HG02678 (cell line): ENCODE measurements around the gene CCDC73.
A peak's percentile ranks its signal among the peaks of the same experiment; 100 is the strongest.
"Not testable (repeated sequence)": the region's sequence is repeated elsewhere in the genome, so short reads cannot be mapped to it uniquely, and the experiment has no call there.

Experiments used
- ATAC-seq: cut with Tn5 transposase; IDR thresholded peaks from one replicate; pipeline ENCODE4 v1.9.1; 2021; ENCODE audit warnings: mild to moderate bottlenecking, moderate library complexity; ENCODE audit not compliant: unreplicated experiment

Gene CCDC73

DNA sequence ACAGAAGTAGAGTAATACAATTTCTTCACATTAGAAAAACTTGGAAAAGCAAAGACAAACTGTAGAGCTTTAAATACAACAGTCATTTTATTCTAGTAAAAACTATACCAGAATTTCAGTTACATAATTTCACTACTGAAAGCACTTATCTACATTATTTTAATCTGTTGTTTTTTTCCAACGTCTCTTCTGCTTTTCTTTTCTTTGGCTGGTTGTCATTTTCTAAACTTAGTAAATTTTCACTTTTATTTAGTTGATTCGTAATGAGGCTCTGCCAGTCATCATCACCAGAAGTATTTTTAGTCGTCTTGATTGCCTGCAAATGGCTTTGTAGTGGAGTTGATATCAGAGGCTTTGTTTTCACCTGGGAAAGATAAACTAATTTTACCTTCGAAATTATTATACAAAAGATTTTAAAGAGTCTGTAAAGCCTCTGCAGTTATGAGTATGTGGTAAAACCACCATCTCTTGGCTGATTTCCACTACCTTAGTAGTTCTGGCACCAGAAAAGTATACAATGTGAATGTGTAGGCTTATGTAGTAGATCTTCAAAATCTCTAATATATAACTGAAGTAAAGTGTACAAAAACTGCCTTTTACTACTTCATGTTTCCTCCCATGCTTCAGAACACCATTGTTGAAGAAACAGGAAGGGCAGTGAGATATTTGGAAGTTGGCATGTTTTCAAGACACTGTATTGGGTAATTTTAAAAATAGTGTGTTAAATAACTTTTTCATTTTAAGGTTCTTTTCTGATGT, 191.6 kb downstream of the CCDC73 start:
- ATAC-seq, result no peak

DNA sequence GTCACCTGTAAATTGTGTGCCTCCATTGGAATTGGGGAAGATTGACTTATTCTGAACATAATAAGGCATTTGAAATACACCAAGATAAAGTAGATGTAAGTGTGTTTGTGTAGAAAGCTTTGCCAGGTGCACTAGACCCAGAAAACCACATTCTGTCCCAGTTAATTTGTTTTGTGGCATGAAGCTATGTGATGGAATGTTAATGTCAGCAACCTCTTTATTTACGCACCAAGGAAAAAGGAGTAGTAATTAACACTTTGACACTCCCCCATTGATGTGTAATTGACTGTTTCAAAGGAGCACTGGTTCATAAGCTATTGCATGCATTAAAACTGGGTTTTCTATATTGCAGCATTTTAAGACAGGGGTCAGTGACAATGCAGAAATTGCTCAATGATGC, 196.5 kb downstream of the CCDC73 start:
- ATAC-seq, result no peak

DNA sequence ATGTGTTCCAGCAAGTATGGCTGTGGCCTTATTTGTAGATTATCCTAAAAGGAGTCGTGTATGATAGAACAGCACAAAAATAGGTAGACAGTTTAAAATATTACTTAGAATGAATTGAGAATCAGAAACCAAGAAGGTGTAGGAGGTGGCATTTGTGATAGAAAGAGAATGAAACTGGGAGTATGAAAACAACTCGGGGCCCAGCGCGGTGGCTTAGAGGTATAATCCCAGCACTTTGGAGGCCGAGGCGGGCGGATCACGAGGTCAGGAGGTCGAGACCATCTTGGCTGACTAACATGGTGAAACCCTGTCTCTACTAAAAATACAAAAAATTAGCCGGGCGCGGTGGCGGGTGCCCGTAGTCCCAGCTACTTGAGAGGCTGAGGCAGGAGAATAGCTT, 198.3 kb downstream of the CCDC73 start:
- not testable (repeated sequence) for ATAC-seq

DNA sequence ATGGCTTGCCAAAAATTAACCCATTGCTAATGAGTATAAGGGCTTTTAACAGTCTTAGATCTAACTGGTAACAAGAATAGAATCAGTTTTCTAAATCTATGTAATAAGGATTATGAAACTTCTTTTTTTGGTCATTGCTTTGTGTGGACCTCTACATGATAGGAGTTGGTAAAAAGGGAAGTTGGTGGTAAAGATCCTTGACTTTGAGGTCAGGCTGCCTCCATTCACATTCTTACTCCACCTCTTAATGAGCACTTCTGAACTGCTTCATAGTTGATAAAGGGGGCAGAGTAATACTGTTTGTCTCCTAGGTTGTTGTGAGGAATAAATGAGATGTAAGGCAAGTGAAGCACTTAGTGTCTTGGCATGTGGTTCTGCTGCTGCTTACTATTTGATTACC, 200.2 kb downstream of the CCDC73 start:
- ATAC-seq, result no peak

DNA sequence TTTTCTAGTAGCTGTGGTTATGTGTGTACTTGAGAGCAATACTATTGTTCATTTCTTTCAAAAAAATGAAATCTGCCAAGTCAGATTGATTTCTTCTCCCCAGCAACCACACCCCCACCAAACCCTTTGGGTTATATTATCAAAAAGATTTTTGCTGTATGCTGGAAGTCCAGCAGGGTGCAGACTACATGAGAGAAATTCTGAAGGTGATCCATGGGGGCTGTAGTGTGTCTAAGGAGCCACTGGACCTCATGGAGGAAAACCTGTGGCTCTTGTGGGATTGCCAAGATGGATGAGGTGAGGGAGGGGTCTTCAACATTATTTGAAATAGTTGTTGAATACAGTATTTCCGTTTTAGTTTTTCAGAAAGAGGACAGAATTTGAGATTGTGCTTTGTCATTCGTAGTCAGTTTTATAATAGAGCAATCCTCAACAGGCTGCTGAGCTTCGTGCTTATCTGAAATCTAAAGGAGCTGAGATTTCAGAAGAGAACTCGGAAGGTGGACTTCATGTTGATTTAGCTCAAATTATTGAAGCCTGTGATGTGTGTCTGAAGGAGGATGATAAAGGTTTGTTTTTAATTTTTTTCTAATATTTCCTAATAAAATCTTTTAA, 207.8 kb downstream of the CCDC73 start:
- ATAC-seq, result no peak

DNA sequence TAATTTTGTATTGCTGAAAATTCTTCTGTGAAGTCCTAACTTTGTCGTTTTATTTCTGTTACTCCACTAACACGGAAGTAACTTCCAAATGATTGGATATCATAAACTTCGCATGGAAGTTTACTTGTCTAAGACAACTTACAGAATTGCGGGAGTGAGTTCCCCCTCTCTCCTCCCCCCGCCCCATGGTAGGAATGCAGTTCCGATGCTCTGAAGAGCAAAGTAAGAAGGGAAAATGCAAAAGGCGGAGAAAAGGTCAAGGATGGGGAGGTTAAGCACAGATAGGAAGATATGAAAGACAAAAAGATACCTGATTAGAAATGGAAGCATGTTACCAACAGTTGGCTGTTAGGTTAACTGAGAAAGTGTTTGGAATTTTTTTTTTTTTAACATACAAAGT, 209.5 kb downstream of the CCDC73 start:
- no peak for ATAC-seq

DNA sequence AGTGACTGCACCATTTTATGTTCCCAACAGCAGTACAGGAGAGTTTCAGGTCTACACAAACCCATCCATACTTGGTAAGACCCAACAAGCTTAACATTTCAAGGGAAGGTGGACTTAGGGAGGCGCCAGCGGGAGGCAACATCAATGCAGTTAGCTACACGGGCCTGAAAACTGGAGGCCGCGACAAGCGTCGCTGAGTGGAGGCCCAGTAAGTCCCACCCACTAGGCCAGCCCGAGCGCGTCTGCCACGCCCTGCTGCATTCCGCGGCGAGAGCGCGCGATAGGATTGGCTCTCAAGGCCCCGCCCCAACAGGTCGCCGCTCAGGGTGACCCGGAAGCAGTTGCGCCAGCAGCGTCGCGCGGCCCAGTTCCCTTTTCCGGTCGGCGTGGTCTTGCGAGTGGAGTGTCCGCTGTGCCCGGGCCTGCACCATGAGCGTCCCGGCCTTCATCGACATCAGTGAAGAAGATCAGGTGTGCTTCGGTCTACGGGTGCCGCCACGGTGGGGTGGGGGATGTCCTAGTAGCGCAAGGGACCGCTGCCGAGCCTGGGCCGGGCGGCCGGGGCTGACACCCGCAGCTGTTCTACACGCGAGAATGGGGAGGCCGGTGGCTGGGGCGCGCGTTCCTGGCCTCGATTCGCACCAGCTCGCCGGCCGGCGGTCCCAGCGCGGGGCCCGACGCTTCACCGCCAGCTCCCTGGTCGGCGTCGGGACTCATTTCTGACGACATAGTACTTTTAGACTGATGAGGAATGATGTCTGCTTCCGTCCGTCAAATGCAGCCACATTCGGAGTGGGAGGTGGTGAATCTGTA, 210.8 kb downstream of the CCDC73 start, which contains the start of gene EIF3M:
Gene EIF3M, plus strand, starts transcription at position 373 of the 813 bp plus-strand sequence. Its CDS starts 57 bp downstream, at position 430.
- peak; percentile 98 for ATAC-seq

DNA sequence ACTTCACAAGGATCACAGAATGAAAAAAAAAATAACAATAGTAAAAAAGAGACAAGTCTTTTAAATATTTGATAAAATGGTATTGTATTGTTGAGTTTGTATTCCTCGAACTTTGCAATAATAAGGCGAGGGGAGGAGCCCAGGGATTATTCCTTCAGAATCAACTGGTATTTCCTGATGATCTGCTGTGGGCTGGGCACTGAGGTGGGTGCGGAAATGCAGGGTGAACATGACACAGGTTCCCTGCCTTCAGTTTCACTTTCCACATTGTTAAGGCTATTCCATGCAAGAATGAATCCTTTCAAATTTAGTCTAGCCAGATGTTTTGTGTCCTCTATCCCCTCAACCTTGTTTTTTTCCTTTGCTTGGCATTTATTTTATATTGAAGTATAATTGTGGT, 212.9 kb downstream of the CCDC73 start:
- ATAC-seq, result no peak

DNA sequence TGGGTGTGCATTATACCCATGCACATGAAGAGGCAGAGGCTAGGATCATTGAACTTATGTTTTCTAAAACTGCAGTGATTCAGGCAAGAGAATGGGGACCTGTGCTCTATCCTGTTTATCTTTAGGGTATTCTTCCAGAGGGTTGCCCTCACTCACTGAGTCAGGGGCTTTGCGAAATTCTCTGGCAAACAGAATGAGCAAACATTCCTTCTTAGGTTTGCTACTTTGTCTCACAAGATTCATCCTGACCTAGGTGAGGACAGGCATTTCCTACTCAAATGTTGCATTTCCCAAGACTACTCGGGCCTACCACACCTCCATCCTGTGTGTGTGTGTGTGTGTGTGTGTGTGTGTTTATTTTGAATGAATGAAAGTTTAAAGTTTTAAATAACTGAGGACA, 213.5 kb downstream of the CCDC73 start:
- no peak for ATAC-seq

DNA sequence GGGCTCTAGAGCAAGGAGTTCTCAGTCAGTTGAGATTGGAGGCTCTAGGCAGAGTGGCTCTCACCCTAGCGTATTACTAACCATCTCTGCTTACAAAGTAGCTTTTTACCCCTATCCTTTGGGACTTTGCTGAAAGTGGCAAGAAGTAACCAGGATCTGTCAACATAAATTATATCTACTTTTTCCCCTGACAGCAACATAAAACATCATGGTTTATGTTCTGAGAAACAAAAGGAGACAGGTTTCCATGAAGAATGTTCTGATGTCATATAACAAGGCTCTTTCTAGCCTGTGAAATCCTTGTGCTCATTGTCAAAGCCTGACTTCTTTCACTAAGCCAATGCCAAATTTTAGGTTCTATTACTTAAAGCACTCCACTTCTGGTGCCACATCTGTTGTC, 218.0 kb downstream of the CCDC73 start:
- no peak for ATAC-seq

DNA sequence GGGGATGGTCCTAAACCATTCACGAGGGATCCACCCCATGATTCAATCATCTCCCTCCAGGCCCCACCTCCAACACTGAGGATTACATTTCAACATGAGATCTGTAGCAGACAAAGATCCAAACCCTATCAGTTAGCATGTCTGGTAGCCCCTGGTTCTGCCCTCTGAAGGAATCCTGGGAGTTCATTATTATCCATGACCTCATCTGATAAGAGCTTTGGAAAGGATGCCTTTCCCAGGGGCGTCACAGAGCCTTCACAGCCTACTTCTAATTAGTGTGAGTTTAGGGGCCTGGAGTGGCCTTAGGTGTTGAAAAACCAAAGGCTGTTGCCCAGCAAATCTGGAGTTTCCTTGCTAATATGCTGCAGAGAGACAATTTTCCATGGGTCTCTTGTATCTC, 219.4 kb downstream of the CCDC73 start:
- ATAC-seq, result no peak

DNA sequence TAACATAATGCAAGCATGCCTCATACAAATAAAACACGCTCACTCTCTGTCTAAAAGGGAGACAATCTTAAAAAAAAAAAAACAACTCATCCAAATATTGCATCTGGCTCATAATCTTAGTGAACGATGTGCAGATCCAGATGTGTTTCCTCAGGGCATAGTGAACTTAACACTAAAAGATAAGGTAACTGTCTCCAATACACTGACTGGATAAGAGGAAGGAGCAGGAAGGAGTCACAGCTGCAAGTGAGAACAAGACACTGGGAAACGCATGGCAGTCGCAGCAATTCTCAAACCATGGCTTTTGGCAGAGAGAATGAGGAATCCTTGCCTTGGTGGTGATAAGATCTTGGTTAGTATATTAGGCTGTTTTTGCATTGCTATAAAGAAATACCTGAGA, 220.0 kb downstream of the CCDC73 start:
- ATAC-seq, result no peak

DNA sequence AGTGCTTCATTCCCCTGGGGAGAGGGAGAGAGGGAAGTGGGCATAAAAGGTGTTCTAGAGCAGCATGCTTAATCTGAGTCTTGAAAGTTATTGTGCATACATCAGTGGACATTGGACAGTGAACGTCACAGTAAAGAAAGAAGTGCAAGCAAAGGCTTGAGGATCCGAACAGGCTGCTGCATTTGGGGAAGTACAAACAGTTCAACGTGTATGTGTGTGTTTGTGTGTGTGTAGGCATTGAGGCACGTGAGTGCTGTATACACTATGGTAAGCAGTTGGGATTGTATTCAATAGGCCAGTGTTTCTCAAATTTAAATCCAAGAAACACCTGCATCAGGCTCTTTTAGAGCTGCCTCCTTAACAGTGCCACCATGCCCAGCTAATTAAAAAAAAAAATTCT, 221.2 kb downstream of the CCDC73 start:
- no peak for ATAC-seq

DNA sequence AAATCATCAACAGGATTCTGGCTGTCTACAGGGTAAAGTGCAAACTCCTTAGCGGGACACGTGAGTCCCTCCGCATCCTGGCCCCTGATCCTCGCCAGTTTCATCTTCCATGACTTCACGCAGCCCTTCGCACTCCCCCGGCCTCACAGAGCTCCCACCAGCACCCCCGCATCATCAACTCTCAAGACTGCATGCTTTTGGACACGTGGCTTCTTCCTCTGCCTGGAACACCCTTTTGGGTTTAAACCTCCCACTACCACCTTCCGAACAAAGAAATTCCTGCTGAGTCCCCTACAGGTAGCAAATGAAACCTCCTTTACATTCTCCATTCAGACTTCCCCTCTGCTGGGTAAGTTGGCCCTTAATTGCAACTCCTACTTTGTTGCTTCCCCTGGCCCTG, 223.4 kb downstream of the CCDC73 start:
- no peak for ATAC-seq

DNA sequence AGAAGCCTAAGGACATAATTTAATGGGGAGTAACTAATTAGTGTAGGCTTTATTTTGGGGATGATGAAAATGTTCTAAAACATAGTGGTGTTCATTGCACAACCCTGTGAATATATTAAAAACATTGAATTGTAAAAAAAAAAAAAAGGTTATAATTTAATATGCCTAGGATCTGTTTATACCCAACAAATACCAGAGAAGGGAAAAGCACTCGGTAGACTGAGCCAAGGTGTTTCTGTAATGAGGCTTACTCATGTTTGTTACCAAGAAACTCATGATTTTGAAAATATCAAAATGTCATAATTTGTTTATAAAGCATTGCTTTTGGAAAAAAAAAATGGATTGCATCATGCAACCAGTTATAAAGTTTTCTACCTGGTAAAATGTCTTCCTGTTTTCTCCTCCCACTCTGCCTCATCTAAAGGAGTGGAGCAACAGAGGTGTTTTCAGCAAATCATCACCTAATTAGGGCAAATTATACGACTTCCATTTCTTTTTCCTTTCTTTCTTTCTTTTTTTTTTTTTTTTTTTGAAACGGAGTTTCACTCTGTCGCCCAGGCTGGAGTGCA, 225.1 kb downstream of the CCDC73 start:
- no peak for ATAC-seq

DNA sequence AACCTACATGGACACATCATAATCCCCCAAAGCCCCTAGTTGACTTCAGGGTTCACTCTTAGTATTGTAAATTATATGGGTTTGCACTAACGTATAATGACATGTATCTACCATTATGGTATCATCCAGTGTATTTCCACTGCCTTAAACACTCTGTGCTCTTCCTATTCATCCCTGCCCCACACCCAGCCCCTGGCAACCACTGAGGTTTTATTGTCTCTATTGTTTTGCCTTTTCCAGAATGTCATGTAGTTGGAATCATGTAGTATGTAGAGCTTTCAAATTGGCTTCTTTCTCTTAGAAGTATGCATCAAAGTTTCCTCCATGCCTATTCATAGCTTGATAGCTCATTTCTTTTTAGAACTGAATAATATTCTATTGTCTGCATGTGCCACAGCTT, 227.3 kb downstream of the CCDC73 start:
- no peak for ATAC-seq

DNA sequence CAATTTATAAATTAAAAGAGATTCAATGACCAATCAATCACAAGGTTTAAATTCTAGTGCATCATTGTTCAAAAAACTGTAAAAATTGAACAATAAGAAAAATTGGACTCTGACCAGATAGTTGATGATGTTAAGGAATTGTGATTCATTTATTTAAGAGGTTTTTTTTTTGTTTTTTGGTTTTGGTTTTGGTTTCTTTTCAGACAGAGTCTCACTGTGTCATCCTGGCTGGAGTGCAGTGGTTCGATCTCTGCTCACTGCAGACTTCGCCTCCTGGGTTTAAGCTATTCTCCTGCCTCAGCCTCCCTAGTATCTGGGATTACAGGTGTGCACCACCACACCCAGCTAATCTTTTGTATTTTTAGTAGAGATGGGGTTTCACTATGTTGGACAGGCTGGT, 227.9 kb downstream of the CCDC73 start:
- ATAC-seq, result no peak

DNA sequence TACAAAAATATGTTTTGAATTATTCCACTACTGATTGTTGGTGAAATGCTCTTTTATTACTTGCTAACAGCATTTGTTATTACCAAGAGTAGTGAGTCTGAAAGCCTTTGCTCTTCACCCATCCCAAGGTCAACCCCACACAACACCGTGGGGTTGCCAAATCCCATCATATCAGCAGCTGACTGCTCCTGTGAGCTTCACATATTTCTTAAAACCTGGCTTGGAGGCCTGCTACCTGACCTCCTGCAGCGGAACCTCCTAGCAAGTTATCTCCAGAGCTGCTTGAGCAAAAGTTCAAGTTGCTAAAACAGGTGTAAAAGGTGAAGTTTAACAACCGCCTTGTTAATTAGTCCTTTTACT, 230.9 kb downstream of the CCDC73 start:
- no peak for ATAC-seq

DNA sequence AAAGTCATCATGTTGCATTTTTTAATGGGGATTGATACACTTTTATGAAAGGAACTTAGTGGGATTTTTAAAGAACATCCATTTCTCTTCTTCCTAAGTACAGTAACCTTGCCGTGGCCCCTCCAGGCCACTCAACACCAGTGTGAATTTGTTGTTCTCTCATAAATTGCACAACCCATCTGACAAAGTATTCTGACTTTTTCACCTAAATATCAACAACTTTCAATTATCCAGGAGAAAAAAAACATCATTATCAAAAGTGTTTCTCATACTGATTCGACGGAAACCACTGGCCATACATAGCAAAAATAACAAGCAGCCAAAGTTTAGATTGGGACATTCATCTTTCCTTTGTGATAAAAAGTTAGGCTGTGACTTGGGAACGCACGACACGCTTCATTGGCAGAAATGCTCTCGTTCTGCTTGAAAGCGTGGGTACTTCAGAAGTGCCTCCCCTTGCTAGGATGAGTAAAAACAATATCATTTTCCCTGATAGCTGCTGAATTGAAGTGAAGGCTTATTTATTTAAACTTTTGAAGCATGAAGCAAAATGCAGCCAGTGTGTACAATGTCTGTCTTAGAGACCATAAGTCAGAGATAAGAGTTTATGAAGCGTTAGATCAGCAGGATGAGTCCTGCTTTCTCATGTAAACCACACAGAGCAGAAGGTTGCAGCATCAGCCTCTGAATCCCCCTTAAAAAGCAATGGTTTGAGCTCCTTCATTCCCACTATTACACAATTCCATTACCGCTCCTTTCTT, 231.4 kb downstream of the CCDC73 start:
- no peak for ATAC-seq

DNA sequence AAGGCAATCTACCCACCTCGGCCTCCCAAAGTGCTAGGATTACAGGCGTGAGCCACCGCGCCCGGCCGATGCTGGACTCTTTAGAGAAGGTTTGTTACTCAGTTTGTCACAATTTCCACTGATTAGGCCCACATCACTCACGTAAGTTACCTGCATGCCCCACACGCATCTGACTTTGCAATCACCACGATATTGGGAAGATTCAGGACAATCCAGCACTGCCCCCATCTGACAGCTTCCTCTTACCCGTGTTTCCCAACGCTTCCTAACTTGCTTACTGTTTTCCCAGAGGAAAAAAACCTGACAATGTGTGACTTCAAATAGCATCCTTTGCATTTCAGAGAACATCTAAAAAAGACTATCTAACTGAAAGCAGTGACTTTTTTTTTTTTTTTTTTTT, 232.6 kb downstream of the CCDC73 start:
- no peak for ATAC-seq

DNA sequence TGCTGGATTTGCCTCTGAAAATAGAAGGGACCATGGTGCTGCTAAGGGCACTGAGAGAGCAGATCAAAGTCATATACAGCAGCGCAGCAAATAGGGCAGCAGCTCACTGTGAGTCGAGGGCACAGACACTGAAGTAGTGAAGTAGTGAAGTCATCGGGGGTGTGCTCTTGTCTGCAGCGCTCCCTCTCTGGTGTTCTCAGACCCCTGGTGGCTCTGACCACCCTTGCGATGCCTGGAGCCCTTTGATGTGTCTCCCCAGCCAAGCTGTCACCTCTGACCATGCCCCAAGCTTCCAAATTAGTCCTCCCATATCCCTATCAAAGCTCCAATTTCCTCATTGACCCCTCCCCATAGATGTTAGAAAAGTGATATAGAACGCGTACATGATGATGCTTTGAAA, 238.6 kb downstream of the CCDC73 start:
- ATAC-seq, result no peak
